Urothelium cell line (cell line): ENCODE measurements around the gene SPTAN1.
"Not testable (repeated sequence)": the region's sequence is repeated elsewhere in the genome, so short reads cannot be mapped to it uniquely, and the experiment has no call there.

Experiments
- DNase-seq: peaks from one replicate; pipeline ENCODE4 v3.0.0; 2011; ENCODE audit warnings: low spot score, mixed read lengths
- FAIRE-seq: peaks from 2 replicates; lab custom pipeline; 2011; peaks lifted over from hg19 to GRCh38; lab: Jason Lieb, UNC

The SPTAN1 gene

GRCh38 chr9:128552744-128553440, 505 bp downstream of the SPTAN1 start:
- FAIRE-seq = no peak
- peak; percentile 66 for DNase-seq

GRCh38 chr9:128553728-128554127, 1.3 kb downstream of the SPTAN1 start:
- DNase-seq (no peak), FAIRE-seq (no peak)

GRCh38 chr9:128554155-128554862, 1.9 kb downstream of the SPTAN1 start:
- DNase-seq (peak; percentile 78), FAIRE-seq (no peak)

GRCh38 chr9:128555180-128555721, 2.9 kb downstream of the SPTAN1 start:
- FAIRE-seq = no peak

GRCh38 chr9:128556276-128556675, 3.9 kb downstream of the SPTAN1 start:
- no peak for DNase-seq
- FAIRE-seq = no peak

More at GRCh38 chr9:128555180-128555721, 2.9 kb downstream of the SPTAN1 start:
- peak; percentile 69 for DNase-seq

GRCh38 chr9:128556926-128557634, 4.7 kb downstream of the SPTAN1 start:
- no peak for DNase-seq
- no peak for FAIRE-seq

- DNase-seq (peak; percentile 42), FAIRE-seq (no peak)
Observed at GRCh38 chr9:128558431-128559310, 6.3 kb downstream of the SPTAN1 start.

GRCh38 chr9:128565578-128565977, 13.2 kb downstream of the SPTAN1 start:
- no peak for DNase-seq
- FAIRE-seq = no peak

- no peak for FAIRE-seq
- DNase-seq = no peak
Observed at GRCh38 chr9:128568470-128569078, 16.2 kb downstream of the SPTAN1 start.

- no peak for DNase-seq
- no peak for FAIRE-seq
Observed at GRCh38 chr9:128575469-128575868, 23.1 kb downstream of the SPTAN1 start.

GRCh38 chr9:128575916-128576315, 23.5 kb downstream of the SPTAN1 start:
- FAIRE-seq (no peak), DNase-seq (no peak)

GRCh38 chr9:128577206-128577605, 24.8 kb downstream of the SPTAN1 start:
- FAIRE-seq = no peak
- DNase-seq = no peak

GRCh38 chr9:128579194-128579593, 26.8 kb downstream of the SPTAN1 start:
- no peak for DNase-seq
- FAIRE-seq = no peak

GRCh38 chr9:128580731-128581130, 28.3 kb downstream of the SPTAN1 start:
- DNase-seq (no peak), FAIRE-seq (no peak)

- DNase-seq, FAIRE-seq: not testable (repeated sequence)
Observed at GRCh38 chr9:128585155-128585554, 32.8 kb downstream of the SPTAN1 start.

- FAIRE-seq, DNase-seq: not testable (repeated sequence)
Observed at GRCh38 chr9:128586934-128587333, 34.5 kb downstream of the SPTAN1 start.

GRCh38 chr9:128587453-128587852, 35.1 kb downstream of the SPTAN1 start:
- no peak for FAIRE-seq
- no peak for DNase-seq

- no peak for FAIRE-seq
Observed at GRCh38 chr9:128588581-128589233, 36.3 kb downstream of the SPTAN1 start.

GRCh38 chr9:128593039-128593438, 40.7 kb downstream of the SPTAN1 start:
- no peak for FAIRE-seq
- no peak for DNase-seq

More at GRCh38 chr9:128588581-128589233, 36.3 kb downstream of the SPTAN1 start:
- no peak for DNase-seq
